HG03439 (cell line): ENCODE measurements around the gene WNT1.
A peak's percentile ranks its signal among the peaks of the same experiment; 100 is the strongest.

Experiments
- ATAC-seq: cut with Tn5 transposase; IDR thresholded peaks from one replicate; pipeline ENCODE4 v1.9.1; 2021; ENCODE audit warnings: mild to moderate bottlenecking, moderate library complexity; ENCODE audit not compliant: unreplicated experiment

The WNT1 gene

DNA sequence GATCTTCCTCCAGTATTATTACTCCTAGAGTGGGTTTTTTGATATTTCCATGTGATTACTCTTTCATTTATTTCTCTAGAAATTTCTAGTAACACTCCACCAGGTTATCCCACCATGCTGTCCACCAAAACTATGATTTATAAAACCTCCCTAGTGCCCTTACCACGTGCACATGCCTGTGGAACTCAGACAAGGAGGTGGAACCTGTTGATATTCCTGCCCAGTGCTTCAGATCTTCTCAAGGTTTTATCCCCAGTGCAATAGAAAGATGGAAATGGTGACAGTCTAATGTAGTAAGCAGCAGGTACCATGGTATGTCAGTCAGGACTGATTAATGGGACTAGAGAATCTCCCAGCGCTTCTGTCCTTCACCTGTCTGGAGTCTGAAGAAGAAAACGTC lies 17.3 kb upstream of the WNT1 start:
- no peak for ATAC-seq

DNA sequence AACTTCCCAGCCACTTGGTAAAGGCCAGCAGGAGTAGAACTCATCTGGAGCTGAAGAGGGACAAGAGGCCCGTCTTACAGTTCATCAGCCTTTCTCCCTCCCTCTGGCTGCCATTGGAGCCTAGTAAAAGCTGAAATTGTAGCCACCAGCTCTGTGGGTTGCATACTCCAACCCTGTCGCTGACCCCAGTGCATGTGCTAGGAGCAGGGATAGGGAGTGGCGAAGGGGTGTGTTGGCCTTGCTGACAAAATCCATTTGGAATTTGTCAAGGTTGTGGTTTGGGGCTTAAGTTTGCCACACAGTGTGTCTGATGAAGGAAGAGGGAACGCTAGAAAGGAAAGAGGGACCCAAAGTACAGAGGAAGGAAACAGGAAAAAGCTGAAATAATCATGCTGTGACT lies 16.8 kb upstream of the WNT1 start:
- no peak for ATAC-seq

DNA sequence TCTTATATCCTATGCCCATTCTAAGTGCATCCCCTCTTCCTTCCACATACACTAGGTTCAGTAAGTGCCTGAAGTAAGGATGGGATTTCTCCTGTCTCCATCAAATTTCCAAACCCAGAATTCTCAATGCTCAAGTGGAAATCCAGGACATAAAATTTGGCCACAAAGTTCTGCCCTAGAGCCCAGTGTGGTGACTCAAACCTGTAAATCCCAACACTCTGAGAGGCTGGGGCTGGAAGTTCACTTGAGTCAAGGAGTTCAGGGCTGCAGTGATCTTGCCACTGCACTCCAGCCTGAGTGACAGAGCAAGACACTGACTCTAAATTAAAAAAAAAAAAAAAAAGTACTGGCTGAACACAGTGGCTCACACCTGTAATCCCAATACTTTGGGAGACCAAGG lies 16.3 kb upstream of the WNT1 start:
- ATAC-seq: no peak

DNA sequence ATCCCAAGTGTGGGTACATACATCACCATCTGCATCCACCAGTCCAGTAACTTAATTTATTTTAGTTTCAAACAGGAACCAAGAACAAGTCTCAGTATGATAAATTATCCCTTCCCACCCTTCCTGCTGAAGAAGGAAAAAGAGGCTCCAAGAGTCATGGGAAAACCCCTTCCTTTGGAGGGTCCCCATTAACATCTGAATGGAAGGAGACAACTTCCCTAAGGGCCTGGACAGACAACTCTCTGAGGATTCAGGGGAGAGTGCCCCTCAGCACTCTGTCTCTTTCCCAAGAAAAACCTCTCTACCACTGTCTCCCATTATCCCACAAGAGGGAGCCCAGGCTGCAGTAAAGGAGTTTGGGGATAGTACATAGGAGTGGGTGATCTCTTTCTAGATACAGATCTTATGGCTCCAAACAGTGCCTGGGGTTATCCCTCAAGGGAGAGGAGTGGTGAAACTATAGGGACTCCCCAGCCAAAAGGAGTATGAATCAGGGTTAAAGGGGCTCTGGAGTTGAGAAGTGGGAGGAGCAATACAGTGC lies 12.8 kb upstream of the WNT1 start:
- ATAC-seq: no peak

DNA sequence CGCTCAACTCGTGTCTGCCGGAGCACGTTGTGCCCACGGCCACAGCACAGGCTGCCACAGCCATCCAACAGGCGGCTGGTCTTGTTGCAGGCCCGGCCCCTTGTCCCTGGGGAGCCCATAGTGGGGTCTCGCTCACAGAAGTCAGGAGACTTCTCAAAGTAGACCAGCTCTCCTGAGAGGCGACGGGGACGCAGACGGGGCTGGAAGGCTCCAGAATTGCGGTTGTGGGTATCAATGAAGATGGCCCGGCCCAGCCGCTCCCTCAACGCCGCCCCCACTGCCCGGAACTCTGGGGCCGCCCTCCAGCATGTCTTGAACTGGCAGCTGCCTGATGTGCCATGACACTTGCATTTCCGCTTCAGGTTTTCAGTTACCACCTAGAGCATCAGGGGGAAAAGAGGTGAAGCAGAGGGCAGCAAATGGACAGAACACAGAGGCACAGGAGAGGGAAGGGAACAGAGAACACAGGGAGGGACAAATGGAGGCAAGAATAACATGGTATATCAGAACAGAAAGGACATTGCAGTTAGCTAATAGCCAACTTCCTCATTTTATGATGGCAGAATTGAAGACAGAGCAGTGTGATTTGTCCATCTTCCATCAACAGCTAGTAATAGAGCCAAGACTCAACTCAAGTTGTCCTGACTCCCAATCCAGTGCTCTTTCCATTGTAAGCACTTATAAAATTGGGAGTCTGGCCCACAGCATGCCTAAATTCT lies 11.8 kb upstream of the WNT1 start:
- ATAC-seq: no peak

DNA sequence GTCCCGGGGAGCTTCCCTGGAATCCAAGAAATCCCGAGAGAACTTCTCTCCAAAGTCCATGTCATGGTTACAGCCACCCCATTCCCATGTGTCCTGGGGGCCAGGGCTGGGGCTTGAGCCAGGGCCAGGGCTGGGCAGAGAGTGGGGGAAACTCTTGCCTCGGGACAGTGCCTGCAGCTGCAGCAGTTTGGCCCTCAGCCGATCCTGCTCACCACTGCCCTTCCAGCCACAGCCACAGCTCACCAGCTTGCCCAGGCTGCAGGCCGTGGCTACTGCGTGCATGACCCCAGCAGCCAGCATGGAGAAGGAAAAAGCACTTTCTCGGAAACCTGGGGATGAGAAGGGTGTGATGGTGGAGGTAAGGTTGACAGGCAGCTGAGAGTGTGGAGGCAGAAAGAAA lies 10.1 kb upstream of the WNT1 start:
- no peak for ATAC-seq

DNA sequence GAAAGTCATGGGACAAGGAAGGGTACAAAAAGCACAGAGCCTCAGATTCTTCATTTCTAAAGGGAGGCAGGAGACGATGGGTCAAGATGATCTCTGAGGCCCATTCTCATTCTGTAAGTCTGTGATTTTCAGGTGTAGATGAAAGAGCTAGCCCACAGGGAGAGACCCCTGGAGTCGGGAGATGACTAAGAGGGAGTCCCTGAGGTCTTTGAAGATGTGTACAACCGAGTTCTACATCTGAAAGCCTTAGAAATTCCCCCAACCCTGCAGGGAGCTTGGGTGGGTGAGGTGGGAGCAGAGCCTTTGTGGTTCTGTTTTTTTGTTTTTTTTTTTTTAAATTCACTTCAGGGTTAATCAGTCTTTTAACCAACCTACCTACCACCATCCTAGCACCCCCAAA lies 9.7 kb upstream of the WNT1 start:
- ATAC-seq: no peak

DNA sequence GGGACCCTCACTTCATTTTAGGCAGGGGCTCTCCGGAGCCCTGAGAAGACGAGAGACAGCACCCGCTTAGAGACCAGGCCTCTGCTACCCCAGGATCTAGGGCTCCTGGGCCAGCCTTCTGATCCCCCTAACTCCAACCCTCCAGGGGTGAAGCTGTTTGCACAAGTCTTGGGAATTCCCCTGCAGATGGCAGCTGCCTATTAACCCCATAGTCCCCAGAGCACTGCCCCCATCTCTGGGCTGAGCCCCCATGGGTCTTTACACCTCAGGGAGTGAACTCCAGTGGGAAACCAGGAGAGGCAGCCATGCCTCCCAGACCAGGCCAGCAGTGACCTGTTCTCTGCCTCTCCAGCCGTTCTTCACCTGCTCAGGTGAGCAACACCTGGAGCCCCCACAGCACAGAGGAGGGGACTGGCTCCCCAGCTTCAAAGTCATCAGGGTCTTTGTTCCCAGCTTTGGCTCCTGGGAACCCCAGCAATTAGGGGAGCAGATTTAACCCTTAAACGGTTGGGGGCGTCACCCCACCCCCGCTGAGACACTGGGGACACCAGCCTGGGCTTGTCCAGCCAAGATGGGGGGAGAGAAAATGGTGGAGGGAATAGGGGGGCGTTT lies 8.9 kb upstream of the WNT1 start:
- no peak for ATAC-seq

DNA sequence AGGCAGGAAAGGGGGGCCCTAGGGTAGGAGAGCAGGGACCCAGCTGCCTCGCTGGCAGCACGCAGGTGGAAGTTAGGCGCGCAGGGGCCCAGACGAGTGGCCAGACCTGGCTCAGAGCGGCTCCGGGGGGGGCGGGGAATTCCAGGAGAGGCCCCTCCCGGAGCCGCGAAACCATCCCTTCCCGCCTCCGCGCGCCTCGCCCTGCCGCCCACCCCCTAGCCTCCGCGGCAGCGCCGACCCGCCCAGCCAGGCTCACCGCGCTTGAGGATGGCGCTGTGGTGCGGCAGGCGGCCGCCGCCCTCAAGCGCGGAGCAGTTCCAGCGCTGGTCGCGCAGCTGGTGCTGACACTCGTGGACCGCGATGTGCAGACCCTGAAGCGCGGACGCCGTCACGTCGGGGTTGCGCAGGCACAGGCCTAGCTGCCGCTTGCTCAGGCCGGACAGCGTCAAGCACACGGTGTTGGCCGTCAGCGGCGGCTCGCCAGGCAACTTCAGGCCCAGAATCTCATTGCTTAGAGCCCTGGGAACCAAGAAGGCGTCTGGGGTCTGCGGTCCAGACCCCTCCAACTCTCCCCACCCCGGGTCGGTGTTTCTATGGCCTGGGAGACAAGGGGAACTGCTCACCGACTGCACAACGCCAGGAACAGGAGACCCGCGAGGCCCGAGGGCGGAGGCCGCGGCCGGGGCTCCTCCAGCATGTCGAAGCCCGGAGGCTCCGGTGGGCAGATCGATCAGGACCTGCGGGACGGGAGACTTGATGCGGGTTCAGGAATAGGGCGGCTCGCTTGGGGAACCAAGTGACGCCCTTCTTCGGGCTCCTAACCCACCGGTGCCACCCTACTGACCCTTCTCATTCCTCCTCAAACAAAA lies 8.1 kb upstream of the WNT1 start:
- no peak for ATAC-seq

DNA sequence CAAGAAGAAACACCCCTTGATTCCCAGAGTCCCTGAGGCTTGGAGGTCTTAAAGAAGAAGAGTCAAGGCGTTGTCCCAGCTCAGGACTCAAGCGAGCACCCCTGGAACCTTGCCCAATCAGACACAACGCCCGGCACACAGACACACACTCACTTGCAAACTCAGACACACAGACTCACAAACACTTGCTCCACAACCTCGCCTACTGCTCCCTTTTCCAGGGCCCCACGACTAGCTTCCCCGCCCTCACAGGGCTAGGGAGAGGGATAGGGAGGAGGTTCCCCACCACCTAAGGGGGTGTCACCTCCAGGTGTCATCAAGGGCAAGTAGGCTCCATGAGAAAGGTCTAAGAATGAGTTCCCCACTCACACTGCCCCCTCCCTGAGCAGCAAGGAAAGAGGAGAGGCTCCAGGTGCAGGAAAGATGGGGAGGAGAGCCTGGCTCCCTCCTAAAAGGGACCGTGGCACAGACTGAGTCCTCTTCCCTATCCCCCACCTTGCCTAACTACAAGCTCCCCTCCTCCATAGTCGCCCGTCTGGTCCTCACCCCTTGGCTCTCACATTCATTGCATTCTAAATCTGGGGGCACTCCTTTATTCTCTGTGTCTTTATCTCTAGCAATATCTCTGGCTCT lies 7.3 kb upstream of the WNT1 start:
- ATAC-seq: no peak

DNA sequence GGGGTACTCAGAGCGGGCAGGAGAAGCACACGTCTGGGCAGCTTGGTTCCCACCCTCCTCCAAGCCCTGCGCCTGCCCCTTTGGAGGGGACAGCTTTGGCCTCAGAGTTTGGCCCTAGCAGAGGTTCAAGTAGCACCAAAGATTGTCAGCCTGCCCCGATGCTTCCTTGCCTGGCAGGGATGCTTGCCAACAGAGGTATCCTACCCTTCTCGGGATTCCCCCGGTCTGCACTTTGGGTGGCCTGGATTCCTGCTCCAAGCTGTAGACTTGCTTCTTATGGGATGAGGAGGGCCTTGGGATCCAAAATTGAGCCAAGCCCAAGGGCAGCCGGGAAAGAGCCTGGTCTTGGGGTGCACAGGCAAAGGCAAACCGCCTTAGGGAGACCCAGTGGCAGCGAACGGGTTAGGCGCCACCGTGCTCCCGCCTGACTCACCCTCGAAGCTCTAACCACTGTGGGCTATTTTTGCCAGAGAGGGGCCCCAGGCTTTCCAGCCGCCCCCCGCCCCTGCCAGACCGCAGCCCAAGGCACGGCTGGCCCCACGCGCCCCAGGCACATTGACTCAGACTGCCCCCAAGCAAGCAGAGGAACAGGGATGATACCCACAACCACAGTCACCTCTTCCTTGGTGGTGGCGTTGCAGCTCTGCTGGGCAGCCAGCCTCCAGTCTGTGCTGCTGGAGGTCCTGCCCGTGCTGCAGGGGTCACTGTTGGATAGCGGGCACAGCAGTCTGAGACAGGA lies 5.7 kb upstream of the WNT1 start:
- ATAC-seq: no peak

DNA sequence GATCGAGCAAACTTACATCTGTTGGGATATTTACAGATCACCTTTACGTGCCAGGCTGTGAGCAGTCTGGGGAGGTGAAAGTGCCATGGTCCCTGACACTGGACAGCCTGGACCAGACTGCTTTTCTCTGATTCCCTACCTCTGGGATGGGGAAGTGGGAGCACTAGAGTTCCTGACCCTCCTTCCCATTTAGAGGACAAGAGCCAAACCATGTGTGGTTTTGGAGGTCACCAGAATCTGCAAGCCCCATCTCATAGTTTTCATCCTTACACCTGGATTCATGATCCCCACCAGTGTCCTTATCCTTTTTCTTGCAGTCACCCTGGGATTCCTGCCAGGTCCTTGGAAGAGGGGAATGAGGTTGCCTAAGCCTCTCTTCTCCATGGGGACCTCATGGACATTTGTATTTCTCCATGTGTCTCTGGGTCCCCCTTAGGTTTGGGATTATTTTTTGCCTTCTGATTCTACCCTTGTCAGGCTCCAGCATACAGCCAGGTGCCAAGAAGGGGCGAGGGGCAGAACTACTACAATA lies 5.1 kb upstream of the WNT1 start:
- ATAC-seq: no peak

DNA sequence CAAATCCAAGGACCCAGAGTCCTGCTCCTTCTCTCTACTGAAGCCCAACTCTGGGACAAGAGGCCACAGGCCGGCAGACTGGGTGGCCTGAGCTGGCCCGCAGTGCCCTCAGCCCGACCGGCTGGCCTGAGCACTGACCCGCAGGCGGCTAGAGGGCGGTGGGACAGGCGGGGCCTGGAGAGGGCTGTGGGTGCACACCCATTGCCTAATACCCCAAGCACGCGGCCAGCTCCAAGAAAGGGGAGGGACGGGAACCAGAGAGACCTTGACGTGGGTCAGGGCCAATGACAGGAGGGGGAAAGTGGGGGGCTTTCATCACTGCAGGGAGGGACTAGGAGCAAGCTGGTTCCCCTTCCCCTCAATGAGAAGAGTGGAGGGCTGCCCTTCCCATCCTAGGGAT lies 4.6 kb upstream of the WNT1 start:
- ATAC-seq: no peak

DNA sequence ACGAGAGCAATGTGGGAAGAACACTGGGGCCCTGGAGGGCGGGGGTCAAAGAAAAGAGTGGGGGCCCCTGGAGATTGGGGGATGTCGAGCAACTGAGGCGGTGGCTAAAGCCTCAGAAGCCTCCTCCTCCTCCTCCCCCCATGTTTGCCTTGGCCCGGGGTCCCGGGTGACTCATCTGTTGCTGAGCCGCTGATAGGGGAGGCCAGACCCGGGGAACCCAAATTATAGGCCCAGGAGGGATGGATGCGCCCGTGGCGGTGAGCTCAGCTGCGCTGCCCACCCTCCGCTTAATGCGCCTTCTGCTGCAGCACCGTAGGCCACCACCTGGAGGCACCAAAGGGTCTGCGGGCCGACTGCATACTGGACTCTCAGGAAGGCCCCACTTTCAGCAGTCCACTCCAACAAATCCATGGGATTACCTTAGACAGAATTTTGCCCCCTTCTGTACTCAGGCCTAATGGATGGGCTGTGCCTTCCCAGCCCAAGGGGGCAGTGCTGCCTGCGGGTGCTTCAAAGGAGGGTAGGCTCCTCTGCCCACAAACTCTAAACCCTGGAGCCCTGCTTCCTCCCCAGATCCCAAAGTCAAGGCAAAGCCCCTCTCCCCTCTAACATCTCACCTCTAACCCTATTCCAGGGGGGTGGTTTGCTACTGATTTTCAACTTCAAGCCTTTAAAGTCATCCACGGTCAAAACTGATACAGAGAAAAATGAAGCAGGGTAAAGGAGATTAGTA lies 4.0 kb upstream of the WNT1 start:
- no peak for ATAC-seq

DNA sequence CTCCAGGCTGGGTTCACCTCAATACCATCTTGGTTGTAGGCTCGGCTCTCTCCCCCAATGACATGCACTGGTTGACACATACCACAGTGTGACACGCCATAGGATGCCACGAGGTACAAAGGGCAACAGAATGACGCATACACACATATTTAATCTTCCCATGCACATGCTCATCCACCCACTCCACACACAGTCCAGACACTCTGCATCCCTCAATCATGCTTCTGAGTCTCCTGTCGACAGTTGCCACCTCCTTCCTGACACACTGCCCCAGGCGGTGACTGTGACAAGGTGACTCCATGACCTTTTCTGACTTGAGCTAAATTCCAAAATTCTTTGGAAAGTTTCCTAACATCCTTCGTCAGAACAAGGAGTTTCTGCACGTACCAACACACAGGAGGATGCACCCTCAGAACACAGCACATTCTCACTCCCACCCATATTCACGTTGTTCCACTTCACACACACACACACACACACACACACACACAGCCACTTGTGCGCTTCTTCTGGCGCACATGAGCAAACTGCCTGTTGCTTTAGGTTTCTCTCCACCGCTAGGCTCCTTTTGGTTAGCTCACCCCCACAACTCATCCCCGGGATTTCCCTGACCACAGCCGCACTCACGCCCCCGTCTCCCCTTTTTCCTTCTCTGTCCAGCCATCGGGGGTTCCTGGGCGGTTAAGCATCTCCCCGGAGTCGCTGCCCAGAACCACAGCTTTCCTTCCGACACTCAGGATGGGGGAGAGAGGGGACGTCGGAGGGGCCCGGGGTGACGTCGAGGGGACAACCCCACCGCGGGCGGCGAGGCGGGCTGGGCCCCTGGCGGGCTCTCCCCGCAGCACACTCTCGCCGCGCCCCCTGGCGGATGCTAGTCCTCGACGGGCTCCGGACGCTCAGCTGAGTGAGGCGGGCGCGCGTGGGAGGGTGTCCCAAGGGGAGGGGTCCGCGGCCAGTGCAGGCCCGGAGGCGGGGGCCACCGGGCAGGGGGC lies 536 bp upstream of the WNT1 start:
- peak; percentile 54 for ATAC-seq

DNA sequence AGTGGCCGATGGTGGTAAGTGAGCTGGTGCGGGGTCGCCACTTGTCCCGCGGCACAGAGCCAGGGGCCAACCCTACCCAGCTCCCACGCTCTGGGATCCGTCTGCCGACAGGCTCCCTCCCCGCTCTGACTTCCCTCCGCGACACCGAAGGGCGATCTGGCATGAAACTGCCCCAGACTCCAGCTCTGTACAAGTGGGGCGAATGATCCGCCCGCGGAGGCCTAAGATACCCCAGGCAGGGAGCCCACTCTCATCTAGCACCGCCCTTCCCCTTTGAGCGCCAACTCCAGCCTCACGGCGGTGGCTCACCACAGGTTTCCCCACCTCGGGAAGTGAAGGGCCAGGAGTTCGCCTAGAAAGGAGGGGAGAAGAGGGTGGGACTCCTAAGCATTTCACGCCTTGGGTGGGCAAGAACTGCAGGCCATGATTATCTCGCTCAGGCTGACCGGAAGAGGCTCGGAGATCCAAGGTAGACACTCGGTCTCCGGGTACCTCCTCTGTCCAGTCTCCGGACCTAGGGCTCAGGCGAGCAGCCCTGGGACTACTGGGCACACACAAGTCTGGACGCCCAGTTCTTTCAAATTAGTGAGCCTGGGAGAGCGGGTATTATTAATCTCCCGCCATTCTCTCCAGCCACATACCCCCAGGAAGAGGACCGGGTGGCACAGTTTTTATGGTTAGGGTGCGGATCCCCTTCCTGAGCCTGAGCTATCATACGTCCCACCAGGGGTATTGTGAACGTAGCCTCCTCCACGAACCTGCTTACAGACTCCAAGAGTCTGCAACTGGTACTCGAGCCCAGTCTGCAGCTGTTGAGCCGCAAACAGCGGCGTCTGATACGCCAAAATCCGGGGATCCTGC lies 849 bp downstream of the WNT1 start:
- ATAC-seq: no peak

DNA sequence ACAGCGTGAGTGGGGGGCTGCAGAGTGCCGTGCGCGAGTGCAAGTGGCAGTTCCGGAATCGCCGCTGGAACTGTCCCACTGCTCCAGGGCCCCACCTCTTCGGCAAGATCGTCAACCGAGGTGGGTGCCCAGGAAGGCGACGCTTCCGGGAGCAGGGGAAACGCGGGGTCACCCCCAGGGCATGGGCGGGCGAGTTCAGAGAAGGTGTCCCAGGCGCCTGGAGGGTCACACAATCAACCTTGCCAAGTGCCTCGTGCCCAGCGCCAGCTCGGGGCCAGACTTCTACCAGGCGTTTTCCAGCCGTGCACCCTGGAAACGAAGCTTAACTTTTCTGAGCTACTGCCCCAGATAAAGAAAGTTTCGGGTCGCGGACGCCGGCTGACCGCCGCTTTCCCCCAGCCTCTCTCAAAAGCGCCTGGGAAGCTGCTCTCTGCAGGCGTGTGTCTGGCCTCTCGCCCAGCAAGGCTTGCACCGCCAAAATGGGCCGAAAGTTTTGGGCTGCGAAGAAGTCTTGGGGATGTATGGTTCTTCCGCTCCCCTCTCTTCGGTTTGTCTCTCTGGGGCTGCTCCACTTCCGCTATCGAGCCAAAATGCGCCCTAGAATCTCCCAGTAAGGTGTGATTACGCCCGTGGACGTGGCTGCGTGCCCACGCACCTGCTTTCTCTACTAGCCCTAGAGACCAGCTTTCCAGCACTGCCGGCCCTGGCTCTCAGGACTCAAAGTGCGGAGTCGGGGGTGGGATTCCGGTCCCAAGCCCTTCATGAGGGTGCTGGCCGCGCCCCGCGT lies 1.7 kb downstream of the WNT1 start:
- no peak for ATAC-seq
